Measurements from ENCODE around the gene FKBP8.

DNA sequence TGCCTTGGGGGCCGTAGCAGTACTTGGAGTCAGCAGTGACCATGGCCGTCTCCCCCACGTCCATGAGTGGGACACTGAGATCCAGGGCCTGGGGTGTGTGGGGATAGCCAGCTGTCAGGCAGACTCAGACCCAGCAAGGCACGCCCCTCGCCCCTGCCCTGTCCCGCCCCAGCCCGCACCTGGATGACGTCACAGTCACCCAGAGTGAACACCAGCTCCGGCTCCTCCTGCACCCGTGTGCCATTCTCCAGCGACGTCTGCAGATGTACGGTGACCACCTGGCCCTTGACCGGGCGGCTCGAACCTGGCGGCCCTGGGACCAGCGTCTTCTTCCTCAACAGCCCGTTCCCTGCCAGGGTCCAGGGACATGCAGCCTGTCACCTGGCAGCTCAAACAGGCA lies 4.0 kb downstream of the FKBP8 start:
- TF ChIP-seq CTCF (IDR thresholded peaks at IDR 0.05; ENCODE audit: insufficient read depth, low read length), result no peak
- no peak for TF ChIP-seq GABPA (IDR thresholded peaks at IDR 0.05; ENCODE audit: low read depth)

All from HL-60 (cell line).